NCI-H1694 treated with DMSO at 0.1 percent for 48 hours (cell line): Measurements from ENCODE around the gene CORO1A.
"Not testable (repeated sequence)": the region's sequence is repeated elsewhere in the genome, so short reads cannot be mapped to it uniquely, and the experiment has no call there.

Experiments used
- DNase-seq: peaks from one replicate; lab custom pipeline; 2025; lab: John Stamatoyannopoulos, UW

The CORO1A gene

DNA sequence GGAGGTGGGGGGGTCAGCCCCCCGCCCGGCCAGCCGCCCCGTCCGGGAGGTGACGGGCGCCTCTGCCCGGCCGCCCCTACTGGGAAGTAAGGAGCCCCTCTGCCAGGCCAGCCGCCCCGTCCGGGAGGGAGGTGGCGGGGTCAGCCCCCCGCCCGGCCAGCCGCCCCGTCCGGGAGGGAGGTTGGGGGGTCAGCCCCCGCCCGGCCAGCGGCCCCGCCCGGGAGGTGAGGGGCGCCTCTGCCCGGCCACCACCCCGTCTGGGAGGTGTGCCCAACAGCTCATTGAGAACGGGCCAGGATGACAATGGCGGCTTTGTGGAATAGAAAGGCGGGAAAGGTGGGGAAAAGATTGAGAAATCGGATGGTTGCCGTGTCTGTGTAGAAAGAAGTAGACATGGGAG, 13.3 kb upstream of the CORO1A start:
- DNase-seq = not testable (repeated sequence)

DNA sequence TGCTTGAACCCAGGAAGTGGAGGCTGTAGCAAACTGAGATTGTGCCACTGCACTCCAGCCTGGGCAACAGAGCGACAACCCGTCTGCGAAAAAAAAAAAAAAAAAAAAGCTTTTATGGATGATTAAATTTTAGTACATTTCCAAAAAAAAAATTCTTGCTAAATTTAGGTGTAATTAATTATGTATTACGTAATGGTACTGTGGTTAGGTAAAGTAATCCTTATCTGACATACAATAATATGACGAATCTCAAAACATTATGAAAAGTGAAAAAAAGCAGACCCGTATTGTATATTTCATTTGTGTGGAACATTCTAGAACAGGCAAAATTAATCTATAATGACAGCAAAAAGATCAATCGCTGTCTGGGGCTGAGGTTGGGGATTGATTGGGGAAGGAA, 10.3 kb upstream of the CORO1A start:
- DNase-seq = no peak

DNA sequence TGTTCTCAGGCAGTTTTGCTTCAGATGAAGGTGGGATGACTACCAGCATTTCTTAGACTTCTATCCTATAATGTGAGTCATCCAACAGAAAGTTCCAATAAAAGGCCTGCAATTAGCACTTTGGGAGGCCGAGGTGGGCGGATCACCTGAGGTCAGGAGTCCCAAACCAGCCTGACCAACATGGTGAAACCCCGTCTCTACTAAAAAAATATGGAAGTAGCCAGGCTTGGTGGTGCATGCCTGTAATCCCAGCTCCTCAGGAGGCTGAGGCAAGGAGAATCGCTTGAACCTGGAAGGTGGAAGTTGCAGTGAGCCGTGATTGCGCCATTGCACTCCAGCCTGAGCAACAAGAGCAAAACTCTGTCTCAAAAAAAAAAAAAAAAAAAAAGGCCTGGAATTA, 6.5 kb upstream of the CORO1A start:
- not testable (repeated sequence) for DNase-seq

GRCh38 chr16:30179195-30179594, 4.2 kb upstream of the CORO1A start:
- DNase-seq = no peak

DNA sequence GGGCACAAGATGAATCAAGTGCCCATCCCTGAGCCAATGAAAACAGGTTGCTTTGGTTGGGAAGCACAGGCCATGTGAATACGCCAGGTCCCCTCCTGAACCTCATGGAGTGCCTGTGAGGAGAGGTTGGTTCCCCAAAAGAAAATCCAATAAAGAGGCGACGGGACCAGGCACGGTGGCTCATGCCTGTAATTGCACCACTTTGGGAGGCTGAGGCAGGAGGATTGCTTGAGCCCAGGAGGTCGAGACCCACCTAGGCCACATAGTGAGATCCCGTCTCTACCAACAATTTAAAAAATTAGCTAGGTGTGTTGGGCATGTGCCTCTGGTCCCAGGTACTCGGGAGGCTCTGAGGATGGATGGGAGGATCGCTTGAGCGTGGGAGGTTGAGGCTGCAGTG, 3.5 kb upstream of the CORO1A start:
- DNase-seq = no peak

DNA sequence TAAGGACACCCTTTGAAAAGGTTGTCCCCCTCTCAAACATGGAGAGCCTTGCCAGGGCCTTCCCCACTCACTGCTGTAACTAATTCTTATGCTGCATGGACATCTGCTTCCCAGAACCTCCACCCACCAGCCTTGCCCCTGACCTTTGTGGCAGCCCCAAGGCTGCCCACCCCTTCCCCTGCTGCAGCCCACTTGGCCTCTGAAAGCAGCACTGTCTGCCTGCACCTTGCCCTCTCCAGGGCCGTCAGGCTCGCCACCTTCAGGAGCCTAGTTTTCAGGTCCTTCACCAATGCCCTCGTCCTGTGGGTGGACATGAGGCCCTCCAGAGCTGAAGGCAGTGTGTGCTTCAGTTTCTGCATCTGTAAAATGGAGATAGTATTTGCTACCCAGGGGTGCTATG, 2.7 kb upstream of the CORO1A start:
- no peak for DNase-seq

GRCh38 chr16:30184096-30184890, 891 bp downstream of the CORO1A start:
- no peak for DNase-seq

DNA sequence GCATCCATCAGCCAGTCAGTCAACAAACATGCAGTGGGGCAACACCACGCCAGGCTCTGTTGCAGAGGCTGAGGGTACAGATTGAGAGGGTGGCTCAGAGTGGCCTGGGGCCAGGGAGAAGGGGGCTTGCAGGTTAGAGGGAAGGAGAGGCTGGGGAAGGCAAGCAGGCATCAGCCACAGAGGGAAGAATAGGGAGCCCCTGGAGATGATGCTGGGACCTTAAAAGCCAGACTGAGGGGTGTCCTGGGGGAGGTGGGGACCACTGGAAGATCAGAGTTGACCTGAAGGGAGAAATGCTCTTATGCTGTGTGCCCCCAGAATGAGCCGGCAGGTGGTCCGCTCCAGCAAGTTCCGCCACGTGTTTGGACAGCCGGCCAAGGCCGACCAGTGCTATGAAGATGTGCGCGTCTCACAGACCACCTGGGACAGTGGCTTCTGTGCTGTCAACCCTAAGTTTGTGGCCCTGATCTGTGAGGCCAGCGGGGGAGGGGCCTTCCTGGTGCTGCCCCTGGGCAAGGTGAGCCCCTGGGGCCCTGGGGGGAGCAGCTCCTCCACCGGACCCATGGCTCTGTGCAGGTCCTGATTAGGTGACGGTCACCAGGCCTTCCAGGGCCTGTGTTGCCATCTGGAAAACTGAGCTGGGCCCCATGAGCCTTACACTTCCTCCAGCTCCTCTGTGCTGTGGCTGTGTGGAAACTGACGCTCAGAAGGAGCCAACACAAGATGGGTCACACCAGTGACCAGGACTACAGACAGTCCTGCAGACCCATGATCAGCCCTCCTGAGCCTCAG, 1.7 kb downstream of the CORO1A start:
- no peak for DNase-seq

DNA sequence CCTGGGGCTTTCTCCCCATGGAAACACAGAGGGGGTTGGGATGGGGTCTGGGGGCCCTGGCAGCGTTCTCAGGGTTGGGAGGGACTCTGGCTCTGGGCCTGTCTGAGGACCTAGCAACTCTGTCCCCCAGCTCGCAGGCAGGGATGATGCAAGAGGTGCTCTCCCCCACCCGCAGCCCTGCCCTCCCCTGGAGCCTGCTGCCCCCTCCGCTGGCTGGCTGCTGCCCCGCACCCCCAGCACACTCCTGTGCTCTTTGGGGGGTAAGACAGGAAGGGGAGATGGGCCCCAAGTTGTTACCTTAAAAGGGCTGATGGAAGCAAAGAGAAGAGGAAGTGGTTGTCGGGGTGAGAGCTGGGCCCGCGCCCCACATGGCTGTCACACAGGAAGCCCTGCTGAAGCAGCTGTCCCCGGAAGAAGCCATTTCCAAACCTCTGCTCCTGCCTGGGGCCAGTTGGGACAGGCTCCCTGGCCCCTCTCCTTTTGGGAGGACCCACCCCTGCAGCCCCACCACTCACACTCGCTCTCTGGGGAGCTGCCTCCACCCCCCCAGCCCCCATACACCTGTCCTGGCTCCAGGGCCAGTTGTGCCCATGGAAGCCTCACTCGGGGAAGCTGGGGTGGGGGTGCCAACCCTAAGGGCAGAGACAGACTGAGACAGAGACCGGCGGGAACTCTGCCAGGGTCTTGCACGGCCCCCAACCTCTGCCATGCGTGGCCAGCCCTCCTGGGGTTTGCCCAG, 2.5 kb downstream of the CORO1A start:
- no peak for DNase-seq

DNA sequence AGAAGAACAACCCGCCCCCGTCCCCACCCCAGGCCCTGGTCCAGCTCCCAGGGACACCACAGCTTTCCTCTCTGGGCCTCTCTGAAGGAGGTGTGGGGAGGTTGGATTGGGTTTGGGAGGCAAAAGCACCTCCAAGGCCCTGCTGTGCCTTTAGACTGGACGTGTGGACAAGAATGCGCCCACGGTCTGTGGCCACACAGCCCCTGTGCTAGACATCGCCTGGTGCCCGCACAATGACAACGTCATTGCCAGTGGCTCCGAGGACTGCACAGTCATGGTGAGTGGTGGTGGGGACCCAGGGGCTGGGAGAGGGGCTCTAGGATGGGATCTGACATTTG, 3.0 kb downstream of the CORO1A start:
- DNase-seq = no peak

- DNase-seq = no peak
Observed at GRCh38 chr16:30186782-30187555, 3.6 kb downstream of the CORO1A start.

- no peak for DNase-seq
Observed at GRCh38 chr16:30187556-30187865, 4.1 kb downstream of the CORO1A start.

- DNase-seq = no peak
Observed at GRCh38 chr16:30187971-30188561, 4.7 kb downstream of the CORO1A start.

- DNase-seq = not testable (repeated sequence)
Observed at GRCh38 chr16:30191158-30191557, 7.8 kb downstream of the CORO1A start.

GRCh38 chr16:30193098-30193497, 9.7 kb downstream of the CORO1A start:
- not testable (repeated sequence) for DNase-seq

- DNase-seq = not testable (repeated sequence)
Observed at GRCh38 chr16:30193615-30194014, 10.2 kb downstream of the CORO1A start, which contains the start of the genes BOLA2B and SLX1A. TSS of gene BOLA2B (minus strand) at chr16:30193666. CDS start at chr16:30193595, 71 bp downstream. TSS of gene SLX1A (plus strand) at chr16:30193875. CDS start at chr16:30194085, 210 bp downstream.

- DNase-seq = not testable (repeated sequence)
Observed at GRCh38 chr16:30194172-30194925, 10.9 kb downstream of the CORO1A start.

GRCh38 chr16:30197001-30197400, 13.6 kb downstream of the CORO1A start:
- not testable (repeated sequence) for DNase-seq

GRCh38 chr16:30199049-30199448, 15.6 kb downstream of the CORO1A start, which contains the start of gene SULT1A3:
TSS of gene SULT1A3 (plus strand) at chr16:30199255. CDS start at chr16:30200729, 1,474 bp downstream.
- not testable (repeated sequence) for DNase-seq

- DNase-seq = not testable (repeated sequence)
Observed at GRCh38 chr16:30199608-30200343, 16.4 kb downstream of the CORO1A start.
